Neural progenitor cell (in vitro differentiated cells): ENCODE data around the gene ABCD4. TPM values are rescaled to one million over a fixed set of nuclear protein-coding genes. Genes with fewer than 3 reads are reported as not detected.
A peak's percentile ranks its signal among the peaks of the same experiment; 100 is the strongest.

Source experiments
- DNase-seq: peaks from one replicate; pipeline ENCODE4 v3.0.0-alpha.2; 2016; ENCODE audit warnings: low spot score
- H2AFZ ChIP-seq: fragments of 200-600 bp; sonication (generic); replicated peaks from 2 replicates; pipeline ENCODE4 v1.6.1; 2016; ENCODE audit warnings: antibody characterized with exemption
- H3F3A ChIP-seq: fragments of 200-600 bp; sonication (generic); 2 replicates; pipeline ENCODE4 v1.6.1; 2016; ENCODE audit warnings: antibody characterized with exemption, low read depth
- H3K27ac ChIP-seq: fragments of 200-600 bp; sonication (generic); 2 replicates; pipeline ENCODE4 v1.5.1; 2016; ENCODE audit warnings: mild to moderate bottlenecking
- H3K27me3 ChIP-seq: fragments of 200-600 bp; sonication (generic); 2 replicates; pipeline ENCODE4 v1.6.1; 2016; ENCODE audit warnings: mild to moderate bottlenecking, moderate library complexity
- H3K36me3 ChIP-seq: fragments of 200-600 bp; sonication (generic); 2 replicates; pipeline ENCODE4 v1.5.1; 2016
- H3K4me1 ChIP-seq: fragments of 200-600 bp; sonication (generic); 2 replicates; pipeline ENCODE4 v1.6.1; 2016; ENCODE audit warnings: mixed run types
- H3K4me2 ChIP-seq: fragments of 200-600 bp; sonication (generic); 2 replicates; pipeline ENCODE4 v1.6.1; 2016
- H3K4me3 ChIP-seq: fragments of 200-600 bp; sonication (generic); 2 replicates; pipeline ENCODE4 v1.5.1; 2016
- H3K79me2 ChIP-seq: fragments of 200-600 bp; sonication (generic); 2 replicates; pipeline ENCODE4 v1.6.1; 2016; ENCODE audit warnings: low read depth
- H3K9ac ChIP-seq: fragments of 200-600 bp; sonication (generic); 2 replicates; pipeline ENCODE4 v1.6.1; 2016
- H3K9me3 ChIP-seq: fragments of 200-600 bp; sonication (generic); 2 replicates; pipeline ENCODE4 v1.5.1; 2016; ENCODE audit warnings: low read depth
- H4K20me1 ChIP-seq: fragments of 200-600 bp; sonication (generic); 2 replicates; pipeline ENCODE4 v1.6.1; 2016; ENCODE audit warnings: low read depth
- H3K27ac Mint-ChIP-seq: 3 replicates; pipeline ENCODE4 v1.8.0; 2021; ENCODE audit warnings: mixed read lengths
- H3K27me3 Mint-ChIP-seq: 2 replicates; pipeline ENCODE4 v1.8.0; 2022; ENCODE audit warnings: low read depth, mild to moderate bottlenecking, inconsistent platforms, moderate library complexity, mixed read lengths; ENCODE audit not compliant: insufficient read depth
- H3K36me3 Mint-ChIP-seq: 3 replicates; pipeline ENCODE4 v1.8.0; 2021; ENCODE audit warnings: mixed read lengths
- H3K4me1 Mint-ChIP-seq: 3 replicates; pipeline ENCODE4 v1.8.0; 2021; ENCODE audit warnings: mixed read lengths
- H3K4me3 Mint-ChIP-seq: 3 replicates; pipeline ENCODE4 v1.8.0; 2021; ENCODE audit warnings: mild to moderate bottlenecking, moderate library complexity, mixed read lengths
- H3K9me3 Mint-ChIP-seq: 3 replicates; pipeline ENCODE4 v1.8.0; 2020; ENCODE audit warnings: mixed read lengths
- EZH2 ChIP-seq: fragments of 200-600 bp; sonication (generic); IDR thresholded peaks from 2 replicates; pipeline ENCODE4 v1.6.1; 2017; ENCODE audit warnings: antibody characterized with exemption, mild to moderate bottlenecking, moderate library complexity
- EZH2phosphoT487 ChIP-seq: fragments of 200-600 bp; sonication (generic); IDR thresholded peaks from 2 replicates; pipeline ENCODE4 v1.6.1; 2017; ENCODE audit warnings: antibody characterized with exemption
- total RNA-seq: library from RNA; depleted of rRNA; stranded (reverse); fragments of >200 nt; gene quantifications from 2 replicates; pipeline ENCODE4 v1.2.3, GENCODE V29; 2015; ENCODE audit warnings: low replicate concordance
- TF ChIP-seq, protein P1 (sequence below): fragments of 200-600 bp; sonication (generic); IDR thresholded peaks from 2 replicates; pipeline ENCODE4 v1.5.1; 2017; ENCODE audit warnings: antibody characterized with exemption, mild to moderate bottlenecking

The ABCD4 gene
- total RNA-seq, 1 donor from 2014 or later: 66.6 TPM

DNA sequence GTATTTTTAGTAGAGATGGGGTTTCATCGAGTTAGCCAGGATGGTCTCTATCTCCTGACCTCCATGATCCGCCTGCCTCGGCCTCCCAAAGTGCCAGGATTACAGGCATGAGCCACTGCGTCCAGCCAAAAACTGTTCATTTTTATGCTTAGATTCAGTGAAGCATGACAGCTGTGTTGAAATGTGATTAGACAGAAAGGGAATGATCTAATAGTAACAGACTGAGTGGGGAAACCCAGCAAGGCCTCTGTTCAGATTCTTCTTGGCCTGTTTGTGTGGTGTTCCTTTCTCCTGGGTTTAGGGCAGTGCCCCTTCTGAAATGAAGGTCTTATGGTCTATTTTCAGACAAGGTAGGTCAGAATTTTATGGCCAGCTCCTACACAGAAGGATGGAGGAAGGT, 11.8 kb upstream of the ABCD4 start:
- no peaks in the 10 kb centered on the region for H3K4me1 ChIP-seq
- no peaks in the 10 kb centered on the region for H3K9me3 ChIP-seq
- H4K20me1 ChIP-seq: no peaks in the 10 kb centered on the region
- no peaks in the 10 kb centered on the region for H3K27me3 ChIP-seq
- no peaks in the 10 kb centered on the region for H3F3A ChIP-seq
- no peak overlapping the region for H2AFZ ChIP-seq
- Mint-ChIP-seq H3K27ac (peak overlapping the region; percentile 17), H3K4me1 (peaks cover 5% of the 10 kb centered on the region), H3K4me3 (no peak overlapping the region), H3K36me3 (no peaks in the 10 kb centered on the region), H3K9me3 (no peaks in the 10 kb centered on the region), H3K27me3 (peaks cover 2% of the 10 kb centered on the region)
- no peak overlapping the region for H3K4me2 ChIP-seq
- DNase-seq: no peak
- no peak overlapping the region for H3K4me3 ChIP-seq
- no peak overlapping the region for H3K9ac ChIP-seq
- H3K36me3 ChIP-seq: no peaks in the 10 kb centered on the region
- no peaks in the 10 kb centered on the region for H3K79me2 ChIP-seq
- no peak overlapping the region for H3K27ac ChIP-seq
- TF ChIP-seq EZH2 (no peak), EZH2phosphoT487 (no peak)
- TF ChIP-seq, protein P1, sequence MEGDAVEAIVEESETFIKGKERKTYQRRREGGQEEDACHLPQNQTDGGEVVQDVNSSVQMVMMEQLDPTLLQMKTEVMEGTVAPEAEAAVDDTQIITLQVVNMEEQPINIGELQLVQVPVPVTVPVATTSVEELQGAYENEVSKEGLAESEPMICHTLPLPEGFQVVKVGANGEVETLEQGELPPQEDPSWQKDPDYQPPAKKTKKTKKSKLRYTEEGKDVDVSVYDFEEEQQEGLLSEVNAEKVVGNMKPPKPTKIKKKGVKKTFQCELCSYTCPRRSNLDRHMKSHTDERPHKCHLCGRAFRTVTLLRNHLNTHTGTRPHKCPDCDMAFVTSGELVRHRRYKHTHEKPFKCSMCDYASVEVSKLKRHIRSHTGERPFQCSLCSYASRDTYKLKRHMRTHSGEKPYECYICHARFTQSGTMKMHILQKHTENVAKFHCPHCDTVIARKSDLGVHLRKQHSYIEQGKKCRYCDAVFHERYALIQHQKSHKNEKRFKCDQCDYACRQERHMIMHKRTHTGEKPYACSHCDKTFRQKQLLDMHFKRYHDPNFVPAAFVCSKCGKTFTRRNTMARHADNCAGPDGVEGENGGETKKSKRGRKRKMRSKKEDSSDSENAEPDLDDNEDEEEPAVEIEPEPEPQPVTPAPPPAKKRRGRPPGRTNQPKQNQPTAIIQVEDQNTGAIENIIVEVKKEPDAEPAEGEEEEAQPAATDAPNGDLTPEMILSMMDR: no peak

DNA sequence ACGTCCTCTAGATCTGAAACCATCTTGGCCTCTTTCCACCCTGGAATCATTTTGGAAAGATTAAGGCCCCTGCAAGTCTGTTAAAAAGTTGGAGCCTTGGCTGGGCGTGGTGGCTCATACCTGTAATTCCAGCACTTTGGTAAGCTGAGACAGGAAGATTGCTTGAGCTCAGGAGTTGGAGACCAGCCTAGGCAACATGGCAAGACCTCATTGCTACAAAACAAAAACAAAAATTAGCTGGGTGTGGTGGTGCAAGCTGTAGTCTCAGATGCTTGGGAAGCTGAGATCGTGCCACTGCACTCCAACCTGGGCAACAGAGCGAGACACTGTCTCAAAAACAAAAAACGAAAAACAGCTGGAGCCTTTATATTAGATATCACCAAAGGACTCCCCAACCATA, 10.9 kb upstream of the ABCD4 start:
- H3K4me2 ChIP-seq: no peak overlapping the region
- TF ChIP-seq EZH2: no peak
- no peak for TF ChIP-seq EZH2phosphoT487
- TF ChIP-seq, protein P1: no peak
- no peak for DNase-seq
- H3K4me3 Mint-ChIP-seq: no peak overlapping the region
- H3K4me1 Mint-ChIP-seq: peaks cover 5% of the 10 kb centered on the region
- H3K9me3 Mint-ChIP-seq: no peaks in the 10 kb centered on the region
- peaks cover 4% of the 10 kb centered on the region for H3K27me3 Mint-ChIP-seq
- H3K79me2 ChIP-seq: no peaks in the 10 kb centered on the region
- no peak overlapping the region for H3K4me3 ChIP-seq
- H3K27ac Mint-ChIP-seq: no peak overlapping the region
- no peaks in the 10 kb centered on the region for H3K36me3 ChIP-seq
- no peak overlapping the region for H3K27ac ChIP-seq
- H3K4me1 ChIP-seq: no peaks in the 10 kb centered on the region
- no peak overlapping the region for H3K9ac ChIP-seq
- no peaks in the 10 kb centered on the region for H3K36me3 Mint-ChIP-seq
- H3K9me3 ChIP-seq: no peaks in the 10 kb centered on the region
- no peaks in the 10 kb centered on the region for H4K20me1 ChIP-seq
- no peak overlapping the region for H2AFZ ChIP-seq
- H3F3A ChIP-seq: no peaks in the 10 kb centered on the region
- H3K27me3 ChIP-seq: no peaks in the 10 kb centered on the region

DNA sequence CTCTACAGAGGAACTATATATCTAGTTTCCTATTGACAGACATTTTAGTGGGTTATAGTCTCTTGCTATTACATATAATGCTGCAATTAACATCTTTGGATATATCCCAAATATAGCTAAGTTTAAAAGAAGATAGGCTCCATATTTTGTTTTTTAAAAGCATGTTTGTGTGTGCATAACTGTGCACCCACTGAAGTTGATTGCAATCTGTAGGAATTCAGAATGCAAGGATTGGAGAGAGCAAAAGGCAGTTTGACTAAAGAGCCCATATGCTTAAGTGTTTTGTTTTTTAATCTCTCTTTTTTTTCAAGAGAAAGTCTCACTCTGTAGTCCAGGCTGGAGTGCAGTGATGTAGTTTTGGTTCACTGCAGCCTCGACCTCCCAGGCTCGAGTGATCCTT, 9.4 kb upstream of the ABCD4 start:
- Mint-ChIP-seq H3K4me1 (peaks cover 5% of the 10 kb centered on the region), H3K27ac (no peak overlapping the region), H3K36me3 (no peaks in the 10 kb centered on the region), H3K9me3 (no peaks in the 10 kb centered on the region), H3K27me3 (peaks cover 5% of the 10 kb centered on the region), H3K4me3 (no peak overlapping the region)
- Histone ChIP-seq H3F3A (peaks cover 3% of the 10 kb centered on the region), H3K4me2 (no peak overlapping the region), H3K9ac (no peak overlapping the region), H3K4me3 (no peak overlapping the region), H3K9me3 (no peaks in the 10 kb centered on the region), H3K27me3 (no peaks in the 10 kb centered on the region), H3K4me1 (no peaks in the 10 kb centered on the region), H4K20me1 (no peaks in the 10 kb centered on the region), H3K79me2 (no peaks in the 10 kb centered on the region), H2AFZ (no peak overlapping the region), H3K27ac (no peak overlapping the region), H3K36me3 (no peaks in the 10 kb centered on the region)
- no peak for DNase-seq
- no peak for TF ChIP-seq EZH2phosphoT487
- no peak for TF ChIP-seq EZH2
- TF ChIP-seq, protein P1: no peak
